ENCODE results near the gene TMEM184A.

TMEM184A gene

GRCh38 chr7:1546274-1546908 is 9.6 kb downstream of the TMEM184A start:
- FAIRE-seq (no peak), DNase-seq (ENCODE audit: insufficient read length, low spot score) (no peak)
- no peak for TF ChIP-seq POLR2A (IDR thresholded peaks at IDR 0.05; ENCODE audit: low read depth, low read length)

- no peak for TF ChIP-seq POLR2A (IDR thresholded peaks at IDR 0.05; ENCODE audit: low read depth, low read length)
- FAIRE-seq: no peak
- no peak for DNase-seq (ENCODE audit: insufficient read length, low spot score)
Observed at GRCh38 chr7:1545417-1546246, 10.4 kb downstream of the TMEM184A start.

GRCh38 chr7:1544896-1545416 is 11.0 kb downstream of the TMEM184A start:
- TF ChIP-seq POLR2A (IDR thresholded peaks at IDR 0.05; ENCODE audit: low read depth, low read length): no peak
- FAIRE-seq (no peak), DNase-seq (ENCODE audit: insufficient read length, low spot score) (no peak)

GRCh38 chr7:1544178-1544895 is 11.7 kb downstream of the TMEM184A start:
- DNase-seq (ENCODE audit: insufficient read length, low spot score) (no peak), FAIRE-seq (no peak)
- no peak for TF ChIP-seq POLR2A (IDR thresholded peaks at IDR 0.05; ENCODE audit: low read depth, low read length)

- DNase-seq (ENCODE audit: insufficient read length, low spot score): no peak
- FAIRE-seq: no peak
- TF ChIP-seq POLR2A (IDR thresholded peaks at IDR 0.05; ENCODE audit: low read depth, low read length): no peak
Observed at GRCh38 chr7:1543826-1544177, 12.2 kb downstream of the TMEM184A start.

- no peak for FAIRE-seq
- TF ChIP-seq POLR2A (IDR thresholded peaks at IDR 0.05; ENCODE audit: low read depth, low read length): no peak
- DNase-seq (ENCODE audit: insufficient read length, low spot score): no peak
Observed at GRCh38 chr7:1542841-1543747, 12.9 kb downstream of the TMEM184A start.

- FAIRE-seq: no peak
- TF ChIP-seq POLR2A (IDR thresholded peaks at IDR 0.05; ENCODE audit: low read depth, low read length): no peak
- no peak for DNase-seq (ENCODE audit: insufficient read length, low spot score)
Observed at GRCh38 chr7:1542329-1542728, 13.7 kb downstream of the TMEM184A start.

GRCh38 chr7:1541431-1542162 is 14.4 kb downstream of the TMEM184A start:
- FAIRE-seq (no peak), DNase-seq (ENCODE audit: insufficient read length, low spot score) (no peak)
- no peak for TF ChIP-seq POLR2A (IDR thresholded peaks at IDR 0.05; ENCODE audit: low read depth, low read length)

GRCh38 chr7:1540776-1541271 is 15.2 kb downstream of the TMEM184A start:
- DNase-seq (ENCODE audit: insufficient read length, low spot score) (no peak), FAIRE-seq (no peak)
- TF ChIP-seq POLR2A (IDR thresholded peaks at IDR 0.05; ENCODE audit: low read depth, low read length): no peak

- no peak for TF ChIP-seq POLR2A (IDR thresholded peaks at IDR 0.05; ENCODE audit: low read depth, low read length)
- FAIRE-seq (no peak), DNase-seq (ENCODE audit: insufficient read length, low spot score) (no peak)
Observed at GRCh38 chr7:1539882-1540775, 15.9 kb downstream of the TMEM184A start.

GRCh38 chr7:1539181-1539881 is 16.7 kb downstream of the TMEM184A start:
- TF ChIP-seq POLR2A (IDR thresholded peaks at IDR 0.05; ENCODE audit: low read depth, low read length): no peak
- FAIRE-seq (no peak), DNase-seq (ENCODE audit: insufficient read length, low spot score) (no peak)

Data from H54 (cell line).